Measurements from ENCODE around the gene SEMA4A.

The SEMA4A gene

DNA sequence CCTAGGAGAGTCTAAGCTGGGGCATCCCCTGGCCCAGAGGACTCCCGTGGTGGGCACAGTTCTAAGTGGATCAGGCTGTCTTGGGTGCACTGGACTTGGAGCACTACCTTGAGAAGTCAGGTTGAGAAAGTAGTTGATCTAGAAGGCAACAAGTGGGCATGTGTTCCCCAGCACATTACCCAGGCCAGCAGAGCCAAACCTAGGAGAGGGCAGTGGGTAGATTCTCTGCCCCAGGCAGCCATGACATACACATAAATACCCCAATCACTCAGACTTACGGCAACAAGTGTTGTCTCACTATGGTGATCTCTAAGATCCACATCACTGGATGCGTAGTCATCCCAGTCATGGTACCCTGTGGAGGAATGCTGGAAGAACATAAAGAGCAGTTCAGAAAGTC lies 57.9 kb downstream of the SEMA4A start:
- H3K36me3 ChIP-seq (ENCODE audit: control insufficient read depth, low read length), result peaks cover 53% of the 10 kb centered on the region
- H3K79me2 ChIP-seq (ENCODE audit: control insufficient read depth, low read length), result peaks cover 29% of the 10 kb centered on the region
- no peak for TF ChIP-seq EZH2phosphoT487 (IDR thresholded peaks at IDR 0.05; ENCODE audit: borderline replicate concordance, low read length)
- TF ChIP-seq, protein P1, sequence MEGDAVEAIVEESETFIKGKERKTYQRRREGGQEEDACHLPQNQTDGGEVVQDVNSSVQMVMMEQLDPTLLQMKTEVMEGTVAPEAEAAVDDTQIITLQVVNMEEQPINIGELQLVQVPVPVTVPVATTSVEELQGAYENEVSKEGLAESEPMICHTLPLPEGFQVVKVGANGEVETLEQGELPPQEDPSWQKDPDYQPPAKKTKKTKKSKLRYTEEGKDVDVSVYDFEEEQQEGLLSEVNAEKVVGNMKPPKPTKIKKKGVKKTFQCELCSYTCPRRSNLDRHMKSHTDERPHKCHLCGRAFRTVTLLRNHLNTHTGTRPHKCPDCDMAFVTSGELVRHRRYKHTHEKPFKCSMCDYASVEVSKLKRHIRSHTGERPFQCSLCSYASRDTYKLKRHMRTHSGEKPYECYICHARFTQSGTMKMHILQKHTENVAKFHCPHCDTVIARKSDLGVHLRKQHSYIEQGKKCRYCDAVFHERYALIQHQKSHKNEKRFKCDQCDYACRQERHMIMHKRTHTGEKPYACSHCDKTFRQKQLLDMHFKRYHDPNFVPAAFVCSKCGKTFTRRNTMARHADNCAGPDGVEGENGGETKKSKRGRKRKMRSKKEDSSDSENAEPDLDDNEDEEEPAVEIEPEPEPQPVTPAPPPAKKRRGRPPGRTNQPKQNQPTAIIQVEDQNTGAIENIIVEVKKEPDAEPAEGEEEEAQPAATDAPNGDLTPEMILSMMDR (IDR thresholded peaks at IDR 0.05; ENCODE audit: low read depth, low read length, poor library complexity, severe bottlenecking), result no peak
- H3K27ac ChIP-seq (ENCODE audit: low read depth, low read length), result no peak overlapping the region
- no peak overlapping the region for H3K4me3 ChIP-seq (ENCODE audit: low read length)
- no peak overlapping the region for H3K4me2 ChIP-seq (ENCODE audit: low read length)
- H3K9me2 ChIP-seq (replicated peaks; ENCODE audit: control insufficient read depth, low read length), result no peaks in the 10 kb centered on the region
- peaks cover 12% of the 10 kb centered on the region for H3K4me1 ChIP-seq (ENCODE audit: control insufficient read depth, low read length)
- H3F3A ChIP-seq (ENCODE audit: control insufficient read depth, insufficient read depth), result peaks cover 5% of the 10 kb centered on the region; the same call in 1 of the 2 replicates
- no peaks in the 10 kb centered on the region for H3K27me3 ChIP-seq (ENCODE audit: control insufficient read depth, low read length)
- H3K9me3 ChIP-seq (ENCODE audit: control insufficient read depth, insufficient read depth, low read length), result no peaks in the 10 kb centered on the region
- no peaks in the 10 kb centered on the region for H4K20me1 ChIP-seq (ENCODE audit: control insufficient read depth, insufficient read depth, low read depth, low read length)

DNA sequence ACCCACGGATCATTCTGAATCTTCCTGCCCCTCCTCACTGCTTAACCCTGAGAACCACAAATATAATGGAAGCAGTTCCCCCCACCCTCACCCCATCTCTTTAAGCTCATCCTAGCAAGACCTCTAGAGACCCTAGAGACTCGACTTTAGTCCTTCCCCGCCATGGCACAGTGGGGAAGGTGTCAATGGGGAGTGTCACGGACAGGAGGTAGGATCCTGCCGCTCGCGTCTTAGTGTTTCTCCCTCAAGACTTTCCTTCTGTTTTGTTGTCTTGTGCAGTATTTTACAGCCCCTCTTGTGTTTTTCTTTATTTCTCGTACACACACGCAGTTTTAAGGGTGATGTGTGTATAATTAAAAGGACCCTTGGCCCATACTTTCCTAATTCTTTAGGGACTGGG lies 58.7 kb downstream of the SEMA4A start:
- Histone ChIP-seq H3K79me2 (ENCODE audit: control insufficient read depth, low read length) (peaks cover 29% of the 10 kb centered on the region), H3K9me3 (ENCODE audit: control insufficient read depth, insufficient read depth, low read length) (no peaks in the 10 kb centered on the region), H3K4me3 (ENCODE audit: low read length) (peak overlapping the region; percentile 96), H3K27me3 (ENCODE audit: control insufficient read depth, low read length) (no peaks in the 10 kb centered on the region), H3K4me2 (ENCODE audit: low read length) (peak overlapping the region; percentile 77), H4K20me1 (ENCODE audit: control insufficient read depth, insufficient read depth, low read depth, low read length) (no peaks in the 10 kb centered on the region), H3K4me1 (ENCODE audit: control insufficient read depth, low read length) (peaks cover 12% of the 10 kb centered on the region), H3K36me3 (ENCODE audit: control insufficient read depth, low read length) (peaks cover 50% of the 10 kb centered on the region), H3K27ac (ENCODE audit: low read depth, low read length) (peak overlapping the region; percentile 74), H3F3A (ENCODE audit: control insufficient read depth, insufficient read depth) (peaks cover 5% of the 10 kb centered on the region; the same call in 1 of the 2 replicates), H3K9me2 (replicated peaks; ENCODE audit: control insufficient read depth, low read length) (no peaks in the 10 kb centered on the region)
- TF ChIP-seq EZH2phosphoT487 (IDR thresholded peaks at IDR 0.05; ENCODE audit: borderline replicate concordance, low read length), result no peak
- TF ChIP-seq, protein P1 (IDR thresholded peaks at IDR 0.05; ENCODE audit: low read depth, low read length, poor library complexity, severe bottlenecking), result no peak

DNA sequence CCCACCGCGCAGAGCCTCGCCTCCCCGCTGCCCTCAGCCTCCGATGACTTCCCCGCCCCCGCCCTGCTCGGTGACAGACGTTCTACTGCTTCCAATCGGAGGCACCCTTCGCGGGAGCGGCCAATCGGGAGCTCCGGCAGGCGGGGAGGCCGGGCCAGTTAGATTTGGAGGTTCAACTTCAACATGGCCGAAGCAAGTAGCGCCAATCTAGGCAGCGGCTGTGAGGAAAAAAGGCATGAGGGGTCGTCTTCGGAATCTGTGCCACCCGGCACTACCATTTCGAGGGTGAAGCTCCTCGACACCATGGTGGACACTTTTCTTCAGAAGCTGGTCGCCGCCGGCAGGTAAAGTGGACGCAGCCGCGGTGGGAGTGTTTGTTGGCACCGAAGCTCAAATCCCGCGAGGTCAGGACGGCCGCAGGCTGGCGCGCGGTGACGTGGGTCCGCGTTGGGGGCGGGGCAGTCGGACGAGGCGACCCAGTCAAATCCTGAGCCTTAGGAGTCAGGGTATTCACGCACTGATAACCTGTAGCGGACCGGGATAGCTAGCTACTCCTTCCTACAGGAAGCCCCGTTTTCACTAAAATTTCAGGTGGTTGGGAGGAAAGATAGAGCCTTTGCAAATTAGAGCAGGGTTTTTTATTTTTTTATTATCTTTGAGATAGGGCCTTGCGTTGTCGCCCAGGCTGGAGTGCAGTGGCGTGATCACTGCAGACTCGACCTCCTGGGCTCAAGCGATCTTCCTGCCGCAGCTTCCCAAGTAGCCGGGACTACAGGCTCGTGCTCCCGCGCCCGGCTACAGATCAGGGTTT lies 59.7 kb downstream of the SEMA4A start, which contains the start of gene PMF1:
PMF1 (plus strand) TSS at position 175 of the 811 bp plus-strand sequence; CDS start at position 184, 9 bp downstream.
- TF ChIP-seq, protein P1 (IDR thresholded peaks at IDR 0.05; ENCODE audit: low read depth, low read length, poor library complexity, severe bottlenecking), result no peak
- TF ChIP-seq EZH2phosphoT487 (IDR thresholded peaks at IDR 0.05; ENCODE audit: borderline replicate concordance, low read length), result no peak
- no peaks in the 10 kb centered on the region for H3K9me3 ChIP-seq (ENCODE audit: control insufficient read depth, insufficient read depth, low read length)
- H3K36me3 ChIP-seq (ENCODE audit: control insufficient read depth, low read length), result peaks cover 42% of the 10 kb centered on the region
- peak within 1 kb of the TSS; percentile 96 for H3K4me3 ChIP-seq (ENCODE audit: low read length)
- H3F3A ChIP-seq (ENCODE audit: control insufficient read depth, insufficient read depth), result peaks cover 5% of the 10 kb centered on the region; the same call in 1 of the 2 replicates
- peak within 1 kb of the TSS; percentile 77 for H3K4me2 ChIP-seq (ENCODE audit: low read length)
- no peaks in the 10 kb centered on the region for H3K27me3 ChIP-seq (ENCODE audit: control insufficient read depth, low read length)
- peak within 1 kb of the TSS; percentile 74 for H3K27ac ChIP-seq (ENCODE audit: low read depth, low read length)
- peaks cover 37% of the 10 kb centered on the region for H3K79me2 ChIP-seq (ENCODE audit: control insufficient read depth, low read length)
- no peaks in the 10 kb centered on the region for H3K9me2 ChIP-seq (replicated peaks; ENCODE audit: control insufficient read depth, low read length)
- no peaks in the 10 kb centered on the region for H4K20me1 ChIP-seq (ENCODE audit: control insufficient read depth, insufficient read depth, low read depth, low read length)
- peaks cover 12% of the 10 kb centered on the region for H3K4me1 ChIP-seq (ENCODE audit: control insufficient read depth, low read length)

Measured in DOHH2 (cell line).